ENCODE data around the gene KHSRP. TPM values are rescaled to one million over a fixed set of nuclear protein-coding genes. Genes with fewer than 3 reads are reported as not detected.

KHSRP gene
- total and polyA plus RNA-seq, 10 of the 15 experiments (the other 5 are each of a cell fraction or from before 2014, with no cell fraction given) = 4.8 to 440 (median 82.0) TPM

DNA sequence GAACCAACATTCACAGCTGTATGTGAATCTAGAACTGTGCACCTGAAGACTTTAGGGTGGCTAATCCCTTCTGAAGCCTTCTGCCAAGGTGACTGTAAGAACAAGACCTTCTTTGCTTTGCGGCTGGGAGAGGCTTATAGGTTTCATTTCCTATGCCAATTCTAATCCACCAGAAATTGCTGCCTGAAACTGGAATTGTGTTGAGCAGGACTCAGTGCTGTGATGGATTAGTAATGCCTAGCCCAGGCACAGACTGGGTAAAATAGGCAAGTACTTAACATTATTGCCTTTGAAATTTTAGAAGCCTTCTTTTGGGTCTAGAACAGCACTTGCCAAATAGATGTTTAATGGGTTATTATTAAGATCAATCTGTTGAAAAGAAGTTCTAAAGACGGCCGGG, 23.4 kb upstream of the KHSRP start:
- WGBS (ENCODE audit: insufficient coverage, insufficient replicate concordance, low lambda C conversion rate, missing lambda C conversion rate) = 97% methylated on average over 3 of the region's 3 CpGs
- no peak overlapping the region for H3K4me2 ChIP-seq (ENCODE audit: control insufficient read depth, insufficient read depth)
- CTCF ChIA-PET = no interaction called here
- peaks cover 0 to 6% of the 10 kb centered on the region in 2 experiments; a peak in 2 of 4 replicates for H3K36me3 ChIP-seq (ENCODE audit: control insufficient read depth in 2 of 2, insufficient read depth in 2 of 2, low read length in 1 of 2)
- no peaks in the 10 kb centered on the region; the same call in 2 of the 3 replicates for H3K9me3 ChIP-seq (replicated peaks; ENCODE audit: control insufficient read depth, insufficient read depth, low read length)
- RAD21 ChIA-PET (ENCODE audit: unreplicated experiment) = interaction anchor here (0.6 kb wide), 1 partner anchor 13 kb away, joined by 3 read pairs; no protein-coding TSS in a partner anchor
- H3K27me3 ChIP-seq (replicated peaks in 1 of 2; ENCODE audit: control insufficient read depth in 2 of 2, insufficient read depth in 2 of 2, low read length in 1 of 2) = no peaks in the 10 kb centered on the region
- intact Hi-C loops (cut with micrococcal nuclease; ENCODE audit: unreplicated experiment) (no loop called here), in situ Hi-C loops (cut with MboI) (no loop called here)
- no TSS peak for BruUV-seq (replicated peaks)
- no peak overlapping the region for H2AFZ ChIP-seq (ENCODE audit: control insufficient read depth, low read depth, low read length)
- POLR2A ChIA-PET = no interaction called here
- SMC1A ChIA-PET (ENCODE audit: uncharacterized antibody, unreplicated experiment) = no interaction called here
- H3K27ac ChIP-seq (ENCODE audit: control insufficient read depth, insufficient read depth) = no peak overlapping the region
- no peaks in the 10 kb centered on the region for H3K79me2 ChIP-seq (ENCODE audit: control insufficient read depth, insufficient read depth, low read length)
- no peak overlapping the region for H3K4me3 ChIP-seq
- H3K9ac ChIP-seq (ENCODE audit: control insufficient read depth, insufficient read depth, low read length) = no peak overlapping the region
- H3K4me1 ChIP-seq (ENCODE audit: control insufficient read depth, insufficient read depth, low read length) = no peaks in the 10 kb centered on the region
- DNase-seq (ENCODE audit: low read depth, low spot score) (no peak), FAIRE-seq (no peak), ATAC-seq (no peak)
- H4K20me1 ChIP-seq (ENCODE audit: control insufficient read depth, insufficient read depth) = no peaks in the 10 kb centered on the region
- TF ChIP-seq, protein P1, sequence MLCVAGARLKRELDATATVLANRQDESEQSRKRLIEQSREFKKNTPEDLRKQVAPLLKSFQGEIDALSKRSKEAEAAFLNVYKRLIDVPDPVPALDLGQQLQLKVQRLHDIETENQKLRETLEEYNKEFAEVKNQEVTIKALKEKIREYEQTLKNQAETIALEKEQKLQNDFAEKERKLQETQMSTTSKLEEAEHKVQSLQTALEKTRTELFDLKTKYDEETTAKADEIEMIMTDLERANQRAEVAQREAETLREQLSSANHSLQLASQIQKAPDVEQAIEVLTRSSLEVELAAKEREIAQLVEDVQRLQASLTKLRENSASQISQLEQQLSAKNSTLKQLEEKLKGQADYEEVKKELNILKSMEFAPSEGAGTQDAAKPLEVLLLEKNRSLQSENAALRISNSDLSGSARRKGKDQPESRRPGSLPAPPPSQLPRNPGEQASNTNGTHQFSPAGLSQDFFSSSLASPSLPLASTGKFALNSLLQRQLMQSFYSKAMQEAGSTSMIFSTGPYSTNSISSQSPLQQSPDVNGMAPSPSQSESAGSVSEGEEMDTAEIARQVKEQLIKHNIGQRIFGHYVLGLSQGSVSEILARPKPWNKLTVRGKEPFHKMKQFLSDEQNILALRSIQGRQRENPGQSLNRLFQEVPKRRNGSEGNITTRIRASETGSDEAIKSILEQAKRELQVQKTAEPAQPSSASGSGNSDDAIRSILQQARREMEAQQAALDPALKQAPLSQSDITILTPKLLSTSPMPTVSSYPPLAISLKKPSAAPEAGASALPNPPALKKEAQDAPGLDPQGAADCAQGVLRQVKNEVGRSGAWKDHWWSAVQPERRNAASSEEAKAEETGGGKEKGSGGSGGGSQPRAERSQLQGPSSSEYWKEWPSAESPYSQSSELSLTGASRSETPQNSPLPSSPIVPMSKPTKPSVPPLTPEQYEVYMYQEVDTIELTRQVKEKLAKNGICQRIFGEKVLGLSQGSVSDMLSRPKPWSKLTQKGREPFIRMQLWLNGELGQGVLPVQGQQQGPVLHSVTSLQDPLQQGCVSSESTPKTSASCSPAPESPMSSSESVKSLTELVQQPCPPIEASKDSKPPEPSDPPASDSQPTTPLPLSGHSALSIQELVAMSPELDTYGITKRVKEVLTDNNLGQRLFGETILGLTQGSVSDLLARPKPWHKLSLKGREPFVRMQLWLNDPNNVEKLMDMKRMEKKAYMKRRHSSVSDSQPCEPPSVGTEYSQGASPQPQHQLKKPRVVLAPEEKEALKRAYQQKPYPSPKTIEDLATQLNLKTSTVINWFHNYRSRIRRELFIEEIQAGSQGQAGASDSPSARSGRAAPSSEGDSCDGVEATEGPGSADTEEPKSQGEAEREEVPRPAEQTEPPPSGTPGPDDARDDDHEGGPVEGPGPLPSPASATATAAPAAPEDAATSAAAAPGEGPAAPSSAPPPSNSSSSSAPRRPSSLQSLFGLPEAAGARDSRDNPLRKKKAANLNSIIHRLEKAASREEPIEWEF (IDR thresholded peaks at IDR 0.05; ENCODE audit: insufficient replicate concordance, low read depth, low read length) = no peak
- TF ChIP-seq EP300 (IDR thresholded peaks at IDR 0.05; ENCODE audit: borderline replicate concordance in 1 of 2, control insufficient read depth in 1 of 2, low read depth in 2 of 2, low read length in 2 of 2) = no peak
- no peak for TF ChIP-seq JUNB (IDR thresholded peaks at IDR 0.05)
- TF ChIP-seq POLR2AphosphoS2 (IDR thresholded peaks at IDR 0.05; ENCODE audit: low read depth, low read length) = no peak
- no peak for TF ChIP-seq CEBPB (IDR thresholded peaks at IDR 0.05; ENCODE audit: borderline replicate concordance in 1 of 2, low read depth in 2 of 2, low read length in 2 of 2)
- TF ChIP-seq FOXM1 (IDR thresholded peaks at IDR 0.05; ENCODE audit: low read depth, low read length) = no peak
- no peak for TF ChIP-seq IKZF1 (conservative IDR thresholded peaks at IDR 0.05)
- TF ChIP-seq SMARCA5 (IDR thresholded peaks at IDR 0.05) = no peak
- no peak for TF ChIP-seq LARP7 (IDR thresholded peaks at IDR 0.05)
- TF ChIP-seq ZNF207 (IDR thresholded peaks at IDR 0.05; ENCODE audit: borderline replicate concordance) = no peak
- TF ChIP-seq EGR1 (IDR thresholded peaks at IDR 0.05; ENCODE audit: borderline replicate concordance in 1 of 2, low read depth in 2 of 2, low read length in 2 of 2) = no peak
- TF ChIP-seq, protein P2, sequence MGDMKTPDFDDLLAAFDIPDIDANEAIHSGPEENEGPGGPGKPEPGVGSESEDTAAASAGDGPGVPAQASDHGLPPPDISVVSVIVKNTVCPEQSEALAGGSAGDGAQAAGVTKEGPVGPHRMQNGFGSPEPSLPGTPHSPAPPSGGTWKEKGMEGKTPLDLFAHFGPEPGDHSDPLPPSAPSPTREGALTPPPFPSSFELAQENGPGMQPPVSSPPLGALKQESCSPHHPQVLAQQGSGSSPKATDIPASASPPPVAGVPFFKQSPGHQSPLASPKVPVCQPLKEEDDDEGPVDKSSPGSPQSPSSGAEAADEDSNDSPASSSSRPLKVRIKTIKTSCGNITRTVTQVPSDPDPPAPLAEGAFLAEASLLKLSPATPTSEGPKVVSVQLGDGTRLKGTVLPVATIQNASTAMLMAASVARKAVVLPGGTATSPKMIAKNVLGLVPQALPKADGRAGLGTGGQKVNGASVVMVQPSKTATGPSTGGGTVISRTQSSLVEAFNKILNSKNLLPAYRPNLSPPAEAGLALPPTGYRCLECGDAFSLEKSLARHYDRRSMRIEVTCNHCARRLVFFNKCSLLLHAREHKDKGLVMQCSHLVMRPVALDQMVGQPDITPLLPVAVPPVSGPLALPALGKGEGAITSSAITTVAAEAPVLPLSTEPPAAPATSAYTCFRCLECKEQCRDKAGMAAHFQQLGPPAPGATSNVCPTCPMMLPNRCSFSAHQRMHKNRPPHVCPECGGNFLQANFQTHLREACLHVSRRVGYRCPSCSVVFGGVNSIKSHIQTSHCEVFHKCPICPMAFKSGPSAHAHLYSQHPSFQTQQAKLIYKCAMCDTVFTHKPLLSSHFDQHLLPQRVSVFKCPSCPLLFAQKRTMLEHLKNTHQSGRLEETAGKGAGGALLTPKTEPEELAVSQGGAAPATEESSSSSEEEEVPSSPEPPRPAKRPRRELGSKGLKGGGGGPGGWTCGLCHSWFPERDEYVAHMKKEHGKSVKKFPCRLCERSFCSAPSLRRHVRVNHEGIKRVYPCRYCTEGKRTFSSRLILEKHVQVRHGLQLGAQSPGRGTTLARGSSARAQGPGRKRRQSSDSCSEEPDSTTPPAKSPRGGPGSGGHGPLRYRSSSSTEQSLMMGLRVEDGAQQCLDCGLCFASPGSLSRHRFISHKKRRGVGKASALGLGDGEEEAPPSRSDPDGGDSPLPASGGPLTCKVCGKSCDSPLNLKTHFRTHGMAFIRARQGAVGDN (IDR thresholded peaks at IDR 0.05) = no peak
- TF ChIP-seq MEF2A (IDR thresholded peaks at IDR 0.05; ENCODE audit: insufficient read depth, low read depth, low read length) = no peak

Data from GM12878 (cell line).